A549 treated with DMSO at 1 μM for 4 hours (cell line): Measurements from ENCODE around the gene OR1J4. TPM values are rescaled to one million over a fixed set of nuclear protein-coding genes. Genes with fewer than 3 reads are reported as not detected.

Experiments
- total RNA-seq: library from RNA; stranded (reverse); fragments of 200-300 nt; extraction: Qiagen RNA extraction; gene quantifications from 5 replicates; pipeline ENCODE4 v1.2.3, GENCODE V29; 2022; ENCODE audit warnings: low read depth

Gene OR1J4
- 0.14 TPM in 1 of 5 replicates, not detected in the others for total RNA-seq

GRCh38 chr9:122518841-122519240 lies at the start of gene OR1J4:
Gene OR1J4 (plus strand): TSS chr9:122519141. CDS start chr9:122519141, 0 bp downstream.

GRCh38 chr9:122477826-122478225 lies 41.1 kb upstream of the OR1J4 start, which contains the start of gene OR1J1:
Gene OR1J1 (minus strand): TSS chr9:122477926. CDS start chr9:122477926, 0 bp downstream.

GRCh38 chr9:122510502-122510901 lies 8.4 kb upstream of the OR1J4 start, which contains the start of gene OR1J2:
Gene OR1J2 (plus strand): TSS chr9:122510802. CDS start chr9:122510802, 0 bp downstream.

GRCh38 chr9:122527193-122527592 lies 8.3 kb downstream of the OR1J4 start, which contains the start of gene OR1N1:
Gene OR1N1 (minus strand): TSS chr9:122527293. CDS start chr9:122527293, 0 bp downstream.

GRCh38 chr9:122552812-122553211 lies 33.9 kb downstream of the OR1J4 start, which contains the start of gene OR1N2:
Gene OR1N2 (plus strand): TSS chr9:122553112. CDS start chr9:122553212, 100 bp downstream.

Other genes starting within 250 kb of the OR1J4 start
- gene PTGS1, start 148.1 kb upstream of the OR1J4 start, total RNA-seq: 1.3 to 1.7 TPM (median 1.5 TPM) in 5 replicates
- gene OR1J1, start 41.2 kb upstream of the OR1J4 start, total RNA-seq: not detected in 5 replicates
- 0.10 TPM in 1 of 5 replicates, not detected in the others for gene OR1J2, start 8.3 kb upstream of the OR1J4 start, total RNA-seq
- gene OR1N1, start 8.2 kb downstream of the OR1J4 start, total RNA-seq: not detected in 5 replicates
- not detected in 5 replicates for gene OR1N2, start 34.0 kb downstream of the OR1J4 start, total RNA-seq
- gene OR1L8, start 64.2 kb downstream of the OR1J4 start, total RNA-seq: not detected in 5 replicates
- not detected in 5 replicates for gene OR1Q1, start 95.6 kb downstream of the OR1J4 start, total RNA-seq
- not detected in 5 replicates for gene OR1B1, start 138.5 kb downstream of the OR1J4 start, total RNA-seq
- gene OR1L1, start 142.6 kb downstream of the OR1J4 start, total RNA-seq: not detected in 5 replicates
- gene OR1L3, start 156.0 kb downstream of the OR1J4 start, total RNA-seq: not detected in 5 replicates
- gene OR1L4, start 204.8 kb downstream of the OR1J4 start, total RNA-seq: not detected in 5 replicates
- gene OR1L6, start 223.2 kb downstream of the OR1J4 start, total RNA-seq: not detected in 5 replicates